Measurements from ENCODE around the gene WDR38. TPM values are rescaled to one million over a fixed set of nuclear protein-coding genes. Genes with fewer than 3 reads are reported as not detected.
"Not testable (repeated sequence)": the region's sequence is repeated elsewhere in the genome, so short reads cannot be mapped to it uniquely, and the experiment has no call there.

Gene WDR38
- total RNA-seq, 2 experiments from 2014 or later: not detected

- no peaks in the 10 kb centered on the region for H3K9me3 Mint-ChIP-seq
- ChIA-PET POLR2A (no interaction called here), CTCF (interaction anchor here (0.6 kb wide), 1 partner anchor 73 kb away, joined by 4 read pairs; no protein-coding TSS in a partner anchor)
- no peak for DNase-seq
- no peaks in the 10 kb centered on the region for H3K36me3 Mint-ChIP-seq (ENCODE audit: low read depth)
- no peak overlapping the region for H3K4me3 Mint-ChIP-seq
- peaks cover 13% of the 10 kb centered on the region for H3K4me1 Mint-ChIP-seq
- peaks cover 10% of the 10 kb centered on the region for H3K27me3 Mint-ChIP-seq
- H3K27ac Mint-ChIP-seq: no peak overlapping the region
Observed at GRCh38 chr9:124818431-124819281, 34.6 kb upstream of the WDR38 start.

GRCh38 chr9:124820698-124821623 is 32.3 kb upstream of the WDR38 start:
- DNase-seq: no peak
- Mint-ChIP-seq H3K4me3 (no peak overlapping the region), H3K4me1 (peaks cover 13% of the 10 kb centered on the region), H3K36me3 (ENCODE audit: low read depth) (no peaks in the 10 kb centered on the region), H3K9me3 (no peaks in the 10 kb centered on the region), H3K27ac (no peak overlapping the region), H3K27me3 (peaks cover 10% of the 10 kb centered on the region)
- ChIA-PET CTCF (no interaction called here), POLR2A (no interaction called here)

DNA sequence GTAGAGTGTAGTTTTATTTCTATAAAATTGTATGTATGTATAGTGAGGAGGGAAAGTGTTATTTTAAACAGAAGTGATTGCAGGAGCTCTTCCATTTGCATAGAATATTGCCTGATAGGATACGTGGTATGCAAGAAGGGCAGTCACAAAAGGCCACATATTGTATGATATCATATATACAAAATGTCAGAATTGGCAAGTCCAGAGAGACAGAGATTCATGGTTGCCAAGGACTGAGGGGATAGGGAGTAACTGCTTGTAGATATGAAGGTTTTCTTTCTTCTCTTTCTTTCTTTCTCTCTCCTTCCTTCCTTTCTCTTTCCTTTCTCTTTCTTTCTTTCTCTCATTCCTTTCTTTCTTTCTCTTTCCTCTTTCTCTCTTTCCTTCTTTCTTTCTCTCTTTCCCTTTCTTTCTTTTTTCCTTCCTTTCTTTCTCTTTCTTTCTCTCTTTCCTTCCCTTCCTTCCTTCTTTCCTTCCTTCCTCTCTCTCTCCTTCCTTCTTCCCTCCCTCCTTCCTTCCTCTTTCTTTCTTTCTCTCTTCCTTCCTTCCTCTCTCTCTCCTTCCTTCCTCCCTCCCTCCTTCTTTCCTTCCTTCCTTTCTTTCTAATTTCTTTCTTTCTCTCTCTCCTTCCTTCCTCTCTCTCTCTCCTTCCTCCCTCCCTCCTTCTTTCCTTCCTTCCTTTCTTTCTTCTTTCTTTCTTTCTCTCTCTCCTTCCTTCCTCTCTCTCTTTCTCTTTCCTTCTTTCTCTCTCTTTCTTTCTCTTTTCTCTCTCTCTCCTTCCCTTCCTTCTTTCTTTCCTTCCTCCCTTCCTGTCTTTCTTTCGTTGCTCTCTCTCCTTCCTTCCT is 24.5 kb upstream of the WDR38 start:
- DNase-seq: no peak
- CTCF ChIA-PET: interaction anchor here (0.6 kb wide), 1 partner anchor 342 kb away, joined by 3 read pairs; no protein-coding TSS in a partner anchor
- Mint-ChIP-seq H3K4me3 (no peak overlapping the region), H3K27me3 (no peaks in the 10 kb centered on the region), H3K27ac (no peak overlapping the region), H3K9me3 (no peaks in the 10 kb centered on the region), H3K4me1 (no peaks in the 10 kb centered on the region), H3K36me3 (ENCODE audit: low read depth) (no peaks in the 10 kb centered on the region)
- POLR2A ChIA-PET: no interaction called here

DNA sequence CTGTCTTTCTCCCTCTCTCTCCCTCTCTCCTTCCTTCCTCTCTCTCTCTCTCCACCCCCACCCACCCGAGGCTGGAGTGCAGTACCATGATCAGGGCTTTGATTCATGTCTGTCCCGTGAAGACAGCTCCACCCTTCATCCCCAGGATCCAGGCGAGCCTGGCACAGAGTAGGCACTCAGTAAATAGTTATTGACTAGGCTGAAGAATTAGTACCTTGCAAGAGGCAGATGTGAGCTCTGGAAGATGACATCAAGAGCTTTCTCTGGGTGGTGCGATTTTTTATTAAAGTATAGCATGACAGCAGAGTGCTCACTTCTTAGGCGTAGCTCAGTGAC is 24.0 kb upstream of the WDR38 start:
- H3K9me3 Mint-ChIP-seq: no peaks in the 10 kb centered on the region
- H3K36me3 Mint-ChIP-seq (ENCODE audit: low read depth): no peaks in the 10 kb centered on the region
- H3K27ac Mint-ChIP-seq: no peak overlapping the region
- H3K27me3 Mint-ChIP-seq: no peaks in the 10 kb centered on the region
- ChIA-PET POLR2A (no interaction called here), CTCF (interaction anchor here (1.1 kb wide), 1 partner anchor 18 kb away, joined by 5 read pairs; no protein-coding TSS in a partner anchor)
- H3K4me3 Mint-ChIP-seq: no peak overlapping the region
- H3K4me1 Mint-ChIP-seq: no peaks in the 10 kb centered on the region
- no peak for DNase-seq

DNA sequence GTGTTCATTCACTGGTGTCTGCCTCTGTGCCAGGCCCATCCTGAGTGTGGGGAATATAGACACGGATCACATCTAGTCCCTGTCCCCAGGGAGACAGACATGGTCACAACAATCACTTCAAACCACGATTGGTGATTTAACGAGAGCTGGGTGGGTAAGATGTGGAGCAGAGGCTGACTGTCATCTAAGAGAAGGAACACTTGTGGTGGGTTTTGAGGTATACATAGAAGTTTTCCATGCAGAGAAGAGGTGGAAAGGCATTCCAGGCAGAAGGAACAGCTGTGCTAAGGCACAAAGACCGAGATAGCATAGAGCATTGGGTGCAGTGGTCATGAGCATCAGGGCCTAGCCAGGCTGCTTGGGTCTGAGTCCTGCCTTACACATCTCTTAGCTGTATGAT is 22.7 kb upstream of the WDR38 start:
- no peak overlapping the region for H3K27ac Mint-ChIP-seq
- DNase-seq: no peak
- H3K27me3 Mint-ChIP-seq: no peaks in the 10 kb centered on the region
- ChIA-PET POLR2A (no interaction called here), CTCF (no interaction called here)
- H3K36me3 Mint-ChIP-seq (ENCODE audit: low read depth): no peaks in the 10 kb centered on the region
- H3K4me1 Mint-ChIP-seq: no peaks in the 10 kb centered on the region
- no peaks in the 10 kb centered on the region for H3K9me3 Mint-ChIP-seq
- H3K4me3 Mint-ChIP-seq: no peak overlapping the region

- H3K27me3 Mint-ChIP-seq: peaks cover 2% of the 10 kb centered on the region
- DNase-seq: no peak
- ChIA-PET CTCF (interaction anchor here (0.5 to 1.5 kb wide), 5 partner anchors 17 to 62 kb away, joined by 3 to 5 read pairs (median 5); no protein-coding TSS in a partner anchor), POLR2A (no interaction called here)
- H3K27ac Mint-ChIP-seq: no peak overlapping the region
- no peaks in the 10 kb centered on the region for H3K4me1 Mint-ChIP-seq
- H3K9me3 Mint-ChIP-seq: no peaks in the 10 kb centered on the region
- H3K36me3 Mint-ChIP-seq (ENCODE audit: low read depth): no peaks in the 10 kb centered on the region
- no peak overlapping the region for H3K4me3 Mint-ChIP-seq
Observed at GRCh38 chr9:124831642-124832364, 21.5 kb upstream of the WDR38 start.

DNA sequence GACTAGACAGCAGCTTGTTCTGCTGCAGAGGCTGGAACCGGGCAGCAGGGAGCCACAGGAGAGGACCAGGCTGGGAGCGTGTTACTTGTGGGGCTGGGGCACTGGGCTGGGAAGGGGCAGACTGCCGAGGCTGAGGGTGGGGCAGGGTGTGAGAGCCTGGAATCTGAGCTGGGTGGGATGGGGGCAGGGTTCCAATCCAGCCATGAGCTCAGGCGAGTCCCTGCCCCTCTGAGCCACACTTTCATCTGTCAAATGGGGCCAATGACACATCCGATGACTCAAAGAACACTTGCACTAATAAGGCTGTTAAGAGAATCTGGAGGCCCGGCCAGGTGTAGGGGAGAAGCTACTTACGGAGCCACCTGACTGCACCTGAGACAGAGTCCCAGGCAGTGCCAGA is 18.7 kb upstream of the WDR38 start:
- POLR2A ChIA-PET: no interaction called here
- no peak for DNase-seq
- Mint-ChIP-seq H3K9me3 (no peaks in the 10 kb centered on the region), H3K27me3 (peaks cover 13% of the 10 kb centered on the region), H3K27ac (no peak overlapping the region), H3K4me3 (no peak overlapping the region), H3K36me3 (ENCODE audit: low read depth) (no peaks in the 10 kb centered on the region), H3K4me1 (no peaks in the 10 kb centered on the region)
- CTCF ChIA-PET: interaction anchor here (1.0 to 1.1 kb wide), 2 partner anchors 12 to 19 kb away, joined by 3 to 4 read pairs; partner anchors contain the start of gene WDR38

- no peak overlapping the region for H3K27ac Mint-ChIP-seq
- ChIA-PET CTCF (interaction anchor here (0.5 to 1.1 kb wide), 4 partner anchors 13 to 536 kb away, joined by 3 to 4 read pairs (median 3); partner anchors contain the start of gene WDR38), POLR2A (no interaction called here)
- peaks cover 13% of the 10 kb centered on the region for H3K27me3 Mint-ChIP-seq
- H3K4me3 Mint-ChIP-seq: no peak overlapping the region
- H3K4me1 Mint-ChIP-seq: no peaks in the 10 kb centered on the region
- DNase-seq: no peak
- no peaks in the 10 kb centered on the region for H3K36me3 Mint-ChIP-seq (ENCODE audit: low read depth)
- H3K9me3 Mint-ChIP-seq: no peaks in the 10 kb centered on the region
Observed at GRCh38 chr9:124835026-124835557, 18.2 kb upstream of the WDR38 start.

- H3K27ac Mint-ChIP-seq; H3K4me3 Mint-ChIP-seq; H3K4me1 Mint-ChIP-seq; H3K9me3 Mint-ChIP-seq; DNase-seq; H3K36me3 Mint-ChIP-seq (ENCODE audit: low read depth): not testable (repeated sequence)
- CTCF ChIA-PET: interaction anchor here (0.7 to 1.3 kb wide), 2 partner anchors 15 to 34 kb away, joined by 4 to 5 read pairs; partner anchors contain the start of gene WDR38
- POLR2A ChIA-PET: interaction anchor here (0.6 kb wide), 1 partner anchor 21 kb away, joined by 11 read pairs; no protein-coding TSS in a partner anchor
- H3K27me3 Mint-ChIP-seq: peaks cover 13% of the 10 kb centered on the region
Observed at GRCh38 chr9:124838132-124838531, 15.1 kb upstream of the WDR38 start.

GRCh38 chr9:124838567-124839275 is 14.5 kb upstream of the WDR38 start:
- peaks cover 13% of the 10 kb centered on the region for H3K27me3 Mint-ChIP-seq
- ChIA-PET POLR2A (interaction anchor here (0.6 kb wide), 1 partner anchor 22 kb away, joined by 11 read pairs; no protein-coding TSS in a partner anchor), CTCF (interaction anchor here (0.7 to 1.4 kb wide), 4 partner anchors 14 to 211 kb away, joined by 3 to 5 read pairs (median 4); partner anchors contain the start of gene WDR38)
- H3K4me1 Mint-ChIP-seq; H3K36me3 Mint-ChIP-seq (ENCODE audit: low read depth); DNase-seq; H3K27ac Mint-ChIP-seq; H3K4me3 Mint-ChIP-seq; H3K9me3 Mint-ChIP-seq: not testable (repeated sequence)

Measured in activated CD4-positive, alpha-beta T cell treated with anti-CD3 and anti-CD28 coated beads, Interleukin-2, amount 10 ng/mL, durations not matched to agents 7 days and 5 days (primary cell).